Breast epithelium (tissue), 4 donors: ENCODE measurements around the gene ZNF579. TPM values are rescaled to one million over a fixed set of nuclear protein-coding genes. Genes with fewer than 3 reads are reported as not detected.

Experiments
- DNase-seq, 2 donors: peaks; one replicate each; pipeline ENCODE4 v3.0.0-alpha.2; 2019; ENCODE audit warnings: low spot score in 2 of 2
- H3K27ac ChIP-seq, 2 donors: fragments of 200-600 bp; sonication (generic) in 1 of 2; one replicate each; pipeline ENCODE4 v1.5.1; 2016 to 2019; ENCODE audit warnings: mild to moderate bottlenecking in 1 of 2
- H3K27me3 ChIP-seq, 2 donors: fragments of 200-600 bp; sonication (generic) in 1 of 2; one replicate each; pipeline versions ENCODE4 v1.5.1 to v1.6.0; 2017 to 2019; ENCODE audit warnings: control low read depth in 1 of 2, mild to moderate bottlenecking in 1 of 2
- H3K36me3 ChIP-seq: fragments of 200-600 bp; one replicate; pipeline ENCODE4 v1.5.1; 2019
- H3K4me1 ChIP-seq, 2 donors: fragments of 200-600 bp; sonication (generic); one replicate each; pipeline ENCODE4 v1.5.1; 2016 to 2019; ENCODE audit warnings: control low read depth in 1 of 2
- H3K4me3 ChIP-seq, 3 donors: fragments of 200-600 bp; sonication (generic); 1 replicate in 2 of 3; 2 replicates in 1 of 3; pipeline ENCODE4 v1.5.1; 2016 to 2019; ENCODE audit warnings: mild to moderate bottlenecking in 3 of 3, moderate library complexity in 2 of 3
- H3K9me3 ChIP-seq, 2 donors: fragments of 200-600 bp; sonication (generic) in 1 of 2; one replicate each; pipeline ENCODE4 v1.5.1; 2016 to 2019; ENCODE audit warnings: control low read depth in 1 of 2
- CTCF ChIP-seq, 3 donors: fragments of 450-650 bp; IDR thresholded peaks; one replicate each; pipeline ENCODE4 v1.5.1; 2016 to 2017; ENCODE audit warnings: antibody characterized with exemption in 3 of 3, mild to moderate bottlenecking in 3 of 3, moderate library complexity in 3 of 3
- POLR2A ChIP-seq: fragments of 450-650 bp; IDR thresholded peaks from one replicate; pipeline ENCODE4 v1.6.1; 2016; ENCODE audit warnings: antibody characterized with exemption, mild to moderate bottlenecking, moderate library complexity
- POLR2AphosphoS5 ChIP-seq, 3 donors: sonication (generic); formaldehyde crosslinking; IDR thresholded peaks; one replicate each; pipeline ENCODE4 v1.6.1; 2017; ENCODE audit warnings: antibody characterized with exemption in 3 of 3
- intact Hi-C: fragments of 100-400 bp; cut with DNase I; formaldehyde crosslinking; loops from one replicate; pipeline ENCODE4 v1.15.1; 2023; ENCODE audit warnings: low total_unique reads
- total RNA-seq, 3 donors: library from RNA; depleted of rRNA; stranded (reverse); fragments of >200 nt; gene quantifications; one replicate each; pipeline ENCODE4 v1.1.0, GENCODE V29; 2016

ZNF579 gene
- total RNA-seq, 3 donors from 2014 or later, result 1.6 to 2.3 (median 1.6) TPM

- TF ChIP-seq POLR2AphosphoS5 (IDR thresholded peaks at IDR 0.05), result no peak
- no peaks in the 10 kb centered on the region for H3K27me3 ChIP-seq
- H3K4me1 ChIP-seq, result peaks cover 0 to 6% of the 10 kb centered on the region in 2 donors
- H3K9me3 ChIP-seq, result no peaks in the 10 kb centered on the region
- peak overlapping the region in 2 of 3 donors; percentile 11 to 55 for H3K4me3 ChIP-seq
- no peaks in the 10 kb centered on the region for H3K36me3 ChIP-seq
- DNase-seq, result no peak
- intact Hi-C loops, result no loop called here
- H3K27ac ChIP-seq, result peak overlapping the region; percentile 48 to 83
Observed at GRCh38 chr19:55549500-55550320, 30.9 kb downstream of the ZNF579 start.

GRCh38 chr19:55546822-55547614 lies 33.6 kb downstream of the ZNF579 start:
- DNase-seq, result peak in 1 of 2 donors; percentile 69
- Histone ChIP-seq H3K27ac (peak overlapping the region; percentile 83 to 91), H3K36me3 (no peaks in the 10 kb centered on the region), H3K27me3 (no peaks in the 10 kb centered on the region), H3K9me3 (no peaks in the 10 kb centered on the region), H3K4me3 (peak overlapping the region in 1 of 3 donors; percentile 49), H3K4me1 (peaks cover 0 to 6% of the 10 kb centered on the region in 2 donors)
- no peak for TF ChIP-seq CTCF (IDR thresholded peaks at IDR 0.05)
- peak; percentile 57 to 91 (median 75) for TF ChIP-seq POLR2AphosphoS5 (IDR thresholded peaks at IDR 0.05)
- TF ChIP-seq POLR2A, result no peak
- intact Hi-C loops, result loop anchor here (1.0 kb wide), 1 partner anchor 40 kb away; no protein-coding TSS in a partner anchor

- intact Hi-C loops, result loop anchor here (1.0 kb wide), 1 partner anchor 41 kb away; no protein-coding TSS in a partner anchor
- Histone ChIP-seq H3K36me3 (no peaks in the 10 kb centered on the region), H3K27me3 (no peaks in the 10 kb centered on the region), H3K4me1 (peaks cover 0 to 6% of the 10 kb centered on the region in 2 donors), H3K9me3 (no peaks in the 10 kb centered on the region), H3K27ac (peak overlapping the region; percentile 83 to 91), H3K4me3 (no peak overlapping the region)
- TF ChIP-seq CTCF (IDR thresholded peaks at IDR 0.05) (no peak), POLR2A (no peak), POLR2AphosphoS5 (IDR thresholded peaks at IDR 0.05) (no peak)
- no peak for DNase-seq
Observed at GRCh38 chr19:55546011-55546410, 34.6 kb downstream of the ZNF579 start.

GRCh38 chr19:55545443-55545842 lies 35.2 kb downstream of the ZNF579 start, which contains the start of gene SBK3:
SBK3 (minus strand) TSS chr19:55545543; CDS start chr19:55545543, 0 bp downstream.
- H3K4me3 ChIP-seq, result no peak within 1 kb of the TSS
- DNase-seq, result no peak
- peak within 1 kb of the TSS; percentile 83 to 91 for H3K27ac ChIP-seq
- H3K36me3 ChIP-seq, result no peaks in the 10 kb centered on the region
- intact Hi-C loops, result no loop called here
- H3K4me1 ChIP-seq, result peaks cover 0 to 6% of the 10 kb centered on the region in 2 donors
- no peaks in the 10 kb centered on the region for H3K9me3 ChIP-seq
- TF ChIP-seq POLR2AphosphoS5 (IDR thresholded peaks at IDR 0.05) (no peak), CTCF (IDR thresholded peaks at IDR 0.05) (no peak), POLR2A (no peak)
- no peaks in the 10 kb centered on the region for H3K27me3 ChIP-seq

- DNase-seq, result no peak
- H3K4me3 ChIP-seq, result no peak overlapping the region
- TF ChIP-seq CTCF (IDR thresholded peaks at IDR 0.05), result no peak
- TF ChIP-seq POLR2AphosphoS5 (IDR thresholded peaks at IDR 0.05), result no peak
- no peak for TF ChIP-seq POLR2A
- no peaks in the 10 kb centered on the region for H3K9me3 ChIP-seq
- H3K27me3 ChIP-seq, result no peaks in the 10 kb centered on the region
- H3K36me3 ChIP-seq, result no peaks in the 10 kb centered on the region
- no peak overlapping the region for H3K27ac ChIP-seq
- intact Hi-C loops, result no loop called here
- peaks cover 0 to 6% of the 10 kb centered on the region in 2 donors for H3K4me1 ChIP-seq
Observed at GRCh38 chr19:55544776-55545439, 35.7 kb downstream of the ZNF579 start.
